OCI-LY1 (cell line): ENCODE results near the gene CCBE1.

Experiments
- H2AFZ ChIP-seq: fragments of 200-600 bp; sonication (generic), shearing (Covaris generic); 2 replicates; pipeline ENCODE4 v1.6.0; 2014; ENCODE audit warnings: antibody characterized with exemption, mild to moderate bottlenecking, low read length
- H3F3A ChIP-seq: fragments of 200-600 bp; sonication (generic), shearing (Covaris generic); 2 replicates; pipeline ENCODE4 v1.6.0; 2014; ENCODE audit warnings: mild to moderate bottlenecking, antibody characterized with exemption, low read length, moderate library complexity; ENCODE audit not compliant: insufficient read depth
- H3K27ac ChIP-seq: fragments of 200-600 bp; sonication (generic); 2 replicates; pipeline ENCODE4 v1.5.1; 2014; ENCODE audit warnings: low read length, mixed run types, mild to moderate bottlenecking, low read depth; ENCODE audit not compliant: poor library complexity, severe bottlenecking
- H3K27me3 ChIP-seq: fragments of 200-600 bp; sonication (generic); 2 replicates; pipeline ENCODE4 v1.6.0; 2014; ENCODE audit warnings: antibody characterized with exemption, mild to moderate bottlenecking, low read length, moderate library complexity; ENCODE audit not compliant: insufficient read depth
- H3K36me3 ChIP-seq: fragments of 200-600 bp; sonication (generic); 2 replicates; pipeline ENCODE4 v1.6.1; 2014; ENCODE audit warnings: mild to moderate bottlenecking, antibody characterized with exemption, low read length, moderate library complexity, mixed read lengths; ENCODE audit not compliant: insufficient read depth
- H3K4me1 ChIP-seq: fragments of 200-600 bp; sonication (generic); 2 replicates; pipeline ENCODE4 v1.5.1; 2014; ENCODE audit warnings: mild to moderate bottlenecking, low read length, moderate library complexity; ENCODE audit not compliant: insufficient read depth, severe bottlenecking
- H3K4me2 ChIP-seq: fragments of 200-600 bp; sonication (generic), shearing (Covaris generic); 2 replicates; pipeline ENCODE4 v1.6.1; 2014; ENCODE audit warnings: low read length
- H3K4me3 ChIP-seq: fragments of 200-600 bp; sonication (generic); 2 replicates; pipeline ENCODE4 v1.5.1; 2014; ENCODE audit warnings: low read length, low read depth, mild to moderate bottlenecking, mixed read lengths; ENCODE audit not compliant: poor library complexity, severe bottlenecking
- H3K79me2 ChIP-seq: fragments of 200-600 bp; shearing (Covaris generic); 2 replicates; pipeline ENCODE4 v1.6.1; 2016; ENCODE audit warnings: mixed run types, low read length, mixed read lengths; ENCODE audit not compliant: insufficient read depth
- H3K9ac ChIP-seq: fragments of 200-600 bp; sonication (generic), shearing (Covaris generic); 2 replicates; pipeline ENCODE4 v1.6.1; 2014; ENCODE audit warnings: mild to moderate bottlenecking, low read length, mixed read lengths
- H3K9me2 ChIP-seq: fragments of 200-600 bp; sonication (generic), shearing (Covaris generic); 2 replicates; pipeline ENCODE4 v1.6.1; 2014; ENCODE audit warnings: low read depth, mild to moderate bottlenecking, low read length, mixed read lengths
- H3K9me3 ChIP-seq: fragments of 200-600 bp; shearing (Covaris generic); 2 replicates; pipeline ENCODE4 v1.6.1; 2014; ENCODE audit warnings: low read length, mixed read lengths
- H4K20me1 ChIP-seq: fragments of 200-600 bp; sonication (generic), shearing (Covaris generic); 2 replicates; pipeline ENCODE4 v1.6.0; 2016; ENCODE audit warnings: mild to moderate bottlenecking, low read length; ENCODE audit not compliant: insufficient read depth
- CTCF ChIP-seq: fragments of 200-600 bp; sonication (generic), shearing (Covaris generic); IDR thresholded peaks from 2 replicates; pipeline ENCODE4 v1.5.1; 2017; ENCODE audit warnings: mild to moderate bottlenecking, antibody characterized with exemption, low read length, moderate library complexity, mixed read lengths
- EZH2 ChIP-seq: fragments of 200-600 bp; sonication (generic), shearing (Covaris generic); IDR thresholded peaks from 2 replicates; pipeline ENCODE4 v1.8.0; 2017; ENCODE audit warnings: borderline replicate concordance, mixed run types, mild to moderate bottlenecking, antibody characterized with exemption, low read length, moderate library complexity, mixed read lengths

The CCBE1 gene

GRCh38 chr18:59395226-59396175, 301.7 kb downstream of the CCBE1 start:
- H3K4me2 ChIP-seq: no peak overlapping the region
- no peaks in the 10 kb centered on the region for H4K20me1 ChIP-seq
- no peaks in the 10 kb centered on the region for H3K27me3 ChIP-seq
- no peak overlapping the region for H3K9ac ChIP-seq
- no peak overlapping the region for H3K4me3 ChIP-seq
- H3F3A ChIP-seq: no peaks in the 10 kb centered on the region
- H3K9me3 ChIP-seq: no peaks in the 10 kb centered on the region
- H3K27ac ChIP-seq: no peak overlapping the region
- no peaks in the 10 kb centered on the region for H3K4me1 ChIP-seq
- TF ChIP-seq EZH2: no peak
- TF ChIP-seq CTCF: no peak
- no peaks in the 10 kb centered on the region for H3K79me2 ChIP-seq
- H3K9me2 ChIP-seq: no peaks in the 10 kb centered on the region
- H2AFZ ChIP-seq: no peak overlapping the region
- H3K36me3 ChIP-seq: no peaks in the 10 kb centered on the region

- Histone ChIP-seq H3K4me2 (no peak overlapping the region), H3K9me2 (no peaks in the 10 kb centered on the region), H3F3A (no peaks in the 10 kb centered on the region), H3K4me3 (no peak overlapping the region), H4K20me1 (no peaks in the 10 kb centered on the region), H3K9me3 (no peaks in the 10 kb centered on the region), H2AFZ (no peak overlapping the region), H3K9ac (no peak overlapping the region), H3K27ac (no peak overlapping the region), H3K36me3 (no peaks in the 10 kb centered on the region), H3K4me1 (no peaks in the 10 kb centered on the region), H3K27me3 (no peaks in the 10 kb centered on the region), H3K79me2 (no peaks in the 10 kb centered on the region)
- TF ChIP-seq EZH2: no peak
- no peak for TF ChIP-seq CTCF
Observed at GRCh38 chr18:59393381-59393780, 303.8 kb downstream of the CCBE1 start.

GRCh38 chr18:59388817-59389216, 308.4 kb downstream of the CCBE1 start:
- no peaks in the 10 kb centered on the region for H3K79me2 ChIP-seq
- 0 out of 2 replicates have a peak, but pooled peaks cover 4% of the 10 kb centered on the region for H3K27me3 ChIP-seq
- H3K9me3 ChIP-seq: no peaks in the 10 kb centered on the region
- H3K4me1 ChIP-seq: no peaks in the 10 kb centered on the region
- no peaks in the 10 kb centered on the region for H3K36me3 ChIP-seq
- H3F3A ChIP-seq: no peaks in the 10 kb centered on the region
- H3K4me3 ChIP-seq: no peak overlapping the region
- H2AFZ ChIP-seq: no peak overlapping the region
- H3K9me2 ChIP-seq: no peaks in the 10 kb centered on the region
- TF ChIP-seq CTCF (no peak), EZH2 (no peak)
- H4K20me1 ChIP-seq: no peaks in the 10 kb centered on the region
- H3K27ac ChIP-seq: no peak overlapping the region
- no peak overlapping the region for H3K4me2 ChIP-seq
- no peak overlapping the region for H3K9ac ChIP-seq
